DOHH2 (cell line): Measurements from ENCODE around the gene ANKDD1B.

ENCODE experiments used
- CTCF ChIP-seq: fragments of 200-600 bp; sonication (generic); IDR thresholded peaks from one replicate; pipeline ENCODE4 v1.5.1; 2014; ENCODE audit warnings: antibody characterized with exemption, mild to moderate bottlenecking, low read depth, low read length; ENCODE audit not compliant: poor library complexity, severe bottlenecking
- EZH2phosphoT487 ChIP-seq: fragments of 200-600 bp; sonication (generic); IDR thresholded peaks from 2 replicates; pipeline ENCODE4 v1.6.1; 2017; ENCODE audit warnings: borderline replicate concordance, mild to moderate bottlenecking, antibody characterized with exemption, low read length, moderate library complexity, mixed read lengths

DNA sequence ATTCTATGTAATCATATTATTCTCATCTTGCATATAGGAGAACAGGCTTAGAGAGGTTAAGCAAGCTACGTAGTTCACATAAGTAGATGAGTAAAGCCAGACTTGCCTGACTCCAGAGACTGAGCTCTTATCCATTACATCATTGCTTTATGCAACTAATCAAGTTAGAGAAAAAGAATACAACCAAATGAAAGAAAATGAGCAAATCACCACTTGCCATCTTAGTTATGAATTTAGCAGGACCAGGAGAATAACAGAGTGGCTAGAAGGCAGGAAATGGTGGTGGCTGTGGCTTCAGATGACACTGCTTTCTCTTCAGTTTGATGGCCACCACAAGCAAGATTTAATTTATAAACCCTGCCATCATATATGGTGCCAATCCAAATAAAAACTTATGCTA lies 79.4 kb downstream of the ANKDD1B start:
- TF ChIP-seq CTCF, result no peak
- no peak for TF ChIP-seq EZH2phosphoT487
